K562 (cell line): ENCODE data around the gene PRAC2. TPM values are rescaled to one million over a fixed set of nuclear protein-coding genes. Genes with fewer than 3 reads are reported as not detected.

Experiments
- ATAC-seq: fragments of 200-7000 bp; cut with Tn5 transposase; 3 replicates; pipeline ENCODE4 v1.9.1; 2020; ENCODE audit warnings: moderate library complexity
- BruUV-seq: library from RNA; stranded (reverse); fragments of 400-500 nt; replicated peaks from 2 replicates; lab custom pipeline; 2021; lab: Mats Ljungman, UMichigan
- CTCF ChIA-PET: fragments of 300-600 bp; formaldehyde crosslinking; extraction: SDS; loops from one replicate; lab custom pipeline; 2021; ENCODE audit warnings: low intra/inter-chr PET ratio; lab: Yijun Ruan, JAX
- POLR2A ChIA-PET: fragments of 300-600, 350-650 bp; sonication (Branson Sonifier 250); formaldehyde crosslinking; extraction: SDS; loops from one replicate; lab custom pipeline; 2021; ENCODE audit warnings: antibody characterized with exemption, inconsistent platforms; lab: Yijun Ruan, JAX
- DNase-seq, 4 experiments: peaks; one replicate each; pipeline versions ENCODE4 v3.0.0 to v3.0.0-alpha.2; 2011 to 2018; ENCODE audit warnings: low spot score in 3 of 4, mixed read lengths in 3 of 4; ENCODE audit errors: extremely low read depth in 1 of 4
- FAIRE-seq: peaks from 2 replicates; lab custom pipeline; 2011; peaks lifted over from hg19 to GRCh38; lab: Jason Lieb, UNC
- H2AFZ ChIP-seq: 2 replicates; pipeline ENCODE4 v1.6.0; 2011; ENCODE audit warnings: low read depth, low read length, control low read depth, inconsistent platforms
- H3K27ac ChIP-seq: fragments of 200-600 bp; 3 replicates; pipeline ENCODE4 v1.8.0; 2011; ENCODE audit warnings: low read depth, mild to moderate bottlenecking, control low read depth, inconsistent platforms, low read length, moderate library complexity, mixed read lengths; ENCODE audit errors: extremely low read depth
- H3K27me3 ChIP-seq, 2 experiments: fragments of 300-600 bp in 1 of 2; 2 replicates in 1 of 2; 3 replicates in 1 of 2; pipeline versions ENCODE4 v1.6.0 to v1.8.0; 2011; ENCODE audit warnings: inconsistent platforms in 2 of 2, low read length in 2 of 2, mild to moderate bottlenecking in 1 of 2, mixed read lengths in 1 of 2, moderate library complexity in 1 of 2; ENCODE audit not compliant: control insufficient read depth in 2 of 2, insufficient read depth in 2 of 2
- H3K36me3 ChIP-seq: fragments of 300-600 bp; 3 replicates; pipeline ENCODE4 v1.8.0; 2011; ENCODE audit warnings: mild to moderate bottlenecking, low read length, inconsistent platforms; ENCODE audit not compliant: control insufficient read depth, insufficient read depth
- H3K4me1 ChIP-seq, 2 experiments: fragments of 200-600 bp in 1 of 2; replicated peaks in 1 of 2; 2 replicates in 1 of 2; 3 replicates in 1 of 2; pipeline versions ENCODE4 v1.5.1 to v1.8.0; 2011; ENCODE audit warnings: inconsistent platforms in 2 of 2, low read length in 2 of 2, mild to moderate bottlenecking in 1 of 2, mixed read lengths in 1 of 2, moderate library complexity in 1 of 2; ENCODE audit not compliant: control insufficient read depth in 2 of 2, insufficient read depth in 2 of 2
- H3K4me2 ChIP-seq: 2 replicates; pipeline ENCODE4 v1.6.1; 2011; ENCODE audit warnings: low read length, control low read depth, inconsistent platforms, mixed read lengths; ENCODE audit not compliant: insufficient read depth
- H3K4me3 ChIP-seq: fragments of 200-600 bp; sonication (generic), shearing (Covaris generic); 2 replicates; pipeline ENCODE4 v1.5.1; 2016; ENCODE audit warnings: control low read depth, inconsistent platforms
- H3K79me2 ChIP-seq: fragments of 200-600 bp; 3 replicates; pipeline ENCODE4 v1.8.0; 2011; ENCODE audit warnings: low read length, inconsistent platforms; ENCODE audit not compliant: control insufficient read depth, insufficient read depth
- H3K9ac ChIP-seq, 2 experiments: 2 replicates each; pipeline versions ENCODE4 v1.6.0 to v1.6.1; 2011; ENCODE audit warnings: low read depth in 2 of 2, low read length in 2 of 2, control low read depth in 1 of 2, inconsistent platforms in 1 of 2, mild to moderate bottlenecking in 1 of 2, mixed read lengths in 1 of 2; ENCODE audit not compliant: insufficient read depth in 1 of 2
- H3K9me1 ChIP-seq: one replicate; pipeline ENCODE4 v1.6.0; 2011; ENCODE audit warnings: inconsistent platforms, mild to moderate bottlenecking, low read length, moderate library complexity; ENCODE audit not compliant: control insufficient read depth, insufficient read depth
- H3K9me3 ChIP-seq: replicated peaks from 2 replicates; pipeline ENCODE4 v1.5.1; 2011; ENCODE audit warnings: low read depth, low read length, inconsistent platforms; ENCODE audit not compliant: control insufficient read depth, insufficient read depth
- H4K20me1 ChIP-seq: replicated peaks from 2 replicates; pipeline ENCODE4 v1.6.1; 2011; ENCODE audit warnings: low read length, inconsistent platforms, mixed read lengths; ENCODE audit not compliant: control insufficient read depth, insufficient read depth
- PHF8 ChIP-seq: fragments of 200-600 bp; sonication (generic); IDR thresholded peaks from 2 replicates; pipeline ENCODE4 v1.6.1; 2012; ENCODE audit warnings: mixed run types, mild to moderate bottlenecking, inconsistent platforms, low read length, moderate library complexity, borderline replicate concordance
- ZNF644 ChIP-seq: fragments of 200-800 bp; sonication (Bioruptor generic); IDR thresholded peaks from 2 replicates; pipeline ENCODE4 v1.6.1; 2016; ENCODE audit warnings: low read depth, missing genetic modification characterization, missing compliant biosample characterization
- ZNF764 ChIP-seq: fragments of 250-450 bp; sonication (Bioruptor Pico); IDR thresholded peaks from 2 replicates; pipeline ENCODE4 v1.4.0; 2020; ENCODE audit warnings: low read depth, mild to moderate bottlenecking, moderate library complexity
- in situ Hi-C: fragments of 300-500 bp; cut with MboI; formaldehyde crosslinking; loops from 4 replicates; pipeline ENCODE4 v1.15.0; 2018; ENCODE audit warnings: inconsistent platforms, mixed read lengths
- intact Hi-C: fragments of 100-400 bp; cut with micrococcal nuclease; formaldehyde crosslinking; loops from 2 replicates; pipeline ENCODE4 v1.14.2; 2022
- polyA plus RNA-seq, 8 experiments: library from polyadenylated mRNA; depleted of rRNA in 4 of 8; stranded (reverse) in 5 of 8; unstranded in 3 of 8; fragments of >200 nt; fragmentation: Nextera tagmentation in 2 of 8; fragmentation: Illumina TruSeq in 1 of 8; extraction: Ambion mirVana in 2 of 8; extraction: Trizol in 1 of 8; gene quantifications; 2 replicates each; pipeline versions ENCODE4 v1.2.1 to v1.2.3, GENCODE V29; 2011 to 2014; ENCODE audit warnings: inconsistent platforms in 1 of 8, missing spikeins in 1 of 8
- total RNA-seq, 7 experiments: library from RNA; depleted of rRNA in 6 of 7; stranded (reverse); fragments of >200 nt in 6 of 7; fragmentation: Illumina TruSeq in 2 of 7; extraction: Trizol in 2 of 7; gene quantifications; 2 replicates each; pipeline versions ENCODE4 v1.2.1 to v1.2.3, GENCODE V29; 2011 to 2021; ENCODE audit warnings: low replicate concordance in 1 of 7

Gene PRAC2
- total and polyA plus RNA-seq, 9 of the 15 experiments (the other 6 are each of a cell fraction or from before 2014, with no cell fraction given) = not detected

DNA sequence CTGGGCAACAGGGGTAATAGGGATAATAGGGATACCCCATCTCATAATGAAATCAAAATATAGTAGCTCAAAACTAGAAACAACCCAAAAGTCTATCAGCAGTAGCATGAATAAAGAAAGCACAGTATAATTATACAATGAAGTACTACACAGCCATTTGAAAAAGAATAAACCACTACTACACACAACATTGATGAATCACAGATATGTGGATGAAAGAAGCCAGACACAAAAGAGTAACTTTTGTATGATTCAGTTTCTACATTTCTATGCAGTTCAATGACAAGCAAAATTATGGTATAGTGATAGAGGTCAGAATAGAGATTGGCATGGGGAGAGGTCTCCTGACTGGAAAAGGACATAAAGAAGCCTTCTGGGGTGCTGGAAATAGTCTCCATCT, 8.4 kb downstream of the PRAC2 start:
- Histone ChIP-seq H3K36me3 (no peaks in the 10 kb centered on the region), H2AFZ (no peak overlapping the region), H3K4me1 (peaks cover 0 to 18% of the 10 kb centered on the region in 2 experiments; a peak in 2 of 5 replicates), H4K20me1 (no peaks in the 10 kb centered on the region; the same call in none of the 2 replicates), H3K27me3 (peaks cover 64 to 81% of the 10 kb centered on the region in 2 experiments), H3K9me1 (no peaks in the 10 kb centered on the region), H3K4me2 (no peak overlapping the region), H3K9ac (no peak overlapping the region), H3K4me3 (no peak overlapping the region), H3K9me3 (no peaks in the 10 kb centered on the region), H3K79me2 (no peaks in the 10 kb centered on the region), H3K27ac (no peak overlapping the region)
- DNase-seq = no peak
- no peak for ATAC-seq
- POLR2A ChIA-PET = interaction anchor here (0.6 kb wide), 1 partner anchor 108 kb away, joined by 4 read pairs; no protein-coding TSS in a partner anchor
- in situ Hi-C loops (no loop called here), intact Hi-C loops (no loop called here)
- no TSS peak for BruUV-seq
- CTCF ChIA-PET = no interaction called here
- TF ChIP-seq PHF8 (no peak), ZNF764 (CRISPR knock-in tag) (no peak), ZNF644 (tag) (no peak)
- no peak for FAIRE-seq
